GM03348 (cell line): ENCODE data around the gene UBAC2.
"Not testable (repeated sequence)": the region's sequence is repeated elsewhere in the genome, so short reads cannot be mapped to it uniquely, and the experiment has no call there.

Source experiments
- DNase-seq: peaks from one replicate; pipeline ENCODE4 v3.0.0; 2012; ENCODE audit warnings: low spot score

The UBAC2 gene

DNA sequence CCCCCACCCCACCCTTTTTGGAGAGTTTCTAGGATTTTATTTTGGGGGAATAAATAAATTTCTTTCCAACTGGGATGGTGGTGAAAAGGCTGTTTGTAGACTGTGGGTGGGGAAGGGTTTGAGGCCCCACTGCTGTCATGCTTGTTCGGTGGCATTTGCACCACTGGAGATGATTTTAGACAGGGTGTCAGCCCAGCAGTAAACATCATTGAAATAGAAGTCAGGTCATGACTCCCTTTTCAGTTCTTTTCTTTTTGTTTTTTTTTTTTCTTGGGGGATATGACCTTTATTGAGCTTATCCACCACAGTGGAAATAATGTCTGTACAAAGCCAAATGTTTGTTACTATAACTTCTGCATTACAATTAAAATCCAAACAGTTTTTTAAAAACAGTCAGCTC is 14.1 kb downstream of the UBAC2 start:
- no peak for DNase-seq

GRCh38 chr13:99215184-99215830 is 14.7 kb downstream of the UBAC2 start:
- no peak for DNase-seq

DNA sequence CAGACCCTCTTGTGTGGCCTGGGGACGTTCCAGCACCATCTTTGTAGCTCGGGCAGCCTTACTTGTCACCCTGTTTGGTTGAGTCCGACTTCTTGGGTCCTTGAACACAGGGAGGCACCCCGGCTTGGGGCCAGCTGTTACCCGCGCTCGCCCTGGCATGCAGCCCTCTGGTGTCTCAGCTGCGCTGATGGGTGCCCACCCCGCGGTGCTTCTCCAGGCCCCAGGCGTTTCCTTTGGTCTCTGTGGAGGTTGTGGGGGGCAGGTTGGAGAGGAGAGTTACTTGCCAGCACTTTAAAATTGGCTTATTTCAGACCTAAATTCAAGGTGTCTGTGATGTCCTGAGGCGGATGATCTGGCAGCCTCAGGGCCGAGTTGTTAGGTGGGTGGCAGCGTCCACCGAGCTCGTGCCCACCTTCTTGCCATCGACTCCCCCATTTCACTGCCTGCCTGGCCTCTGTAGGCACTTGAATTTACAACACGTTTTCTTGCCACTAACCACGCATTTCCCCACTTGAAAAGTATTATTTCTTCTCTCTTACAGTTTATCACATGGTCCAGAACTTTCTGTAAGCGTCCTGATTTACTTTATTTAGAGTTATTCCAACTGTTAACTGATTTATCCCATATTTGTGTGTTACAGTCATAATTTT is 16.9 kb downstream of the UBAC2 start:
- no peak for DNase-seq

- no peak for DNase-seq
Observed at GRCh38 chr13:99218126-99218525, 17.5 kb downstream of the UBAC2 start.

- DNase-seq, result no peak
Observed at GRCh38 chr13:99218545-99218944, 17.9 kb downstream of the UBAC2 start.

DNA sequence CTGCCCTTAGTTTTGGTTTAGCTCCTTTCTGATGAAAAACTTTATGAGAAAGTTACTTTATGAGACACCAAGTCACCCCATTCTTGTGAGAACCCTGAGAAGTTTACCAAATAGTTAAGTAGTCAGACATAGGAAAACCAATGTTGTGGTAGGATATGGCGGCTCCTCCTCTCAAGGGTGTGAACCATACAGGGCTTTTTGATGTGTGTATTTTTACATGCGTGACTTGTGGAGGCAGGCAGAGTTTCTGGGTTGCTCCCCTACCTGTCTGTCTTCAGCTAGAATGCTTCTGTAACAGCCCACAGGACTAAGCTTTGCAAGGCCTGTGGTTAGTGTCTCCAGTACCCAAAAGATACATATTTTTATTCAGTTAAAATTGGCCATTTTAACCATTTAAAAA is 18.3 kb downstream of the UBAC2 start:
- DNase-seq, result no peak

- no peak for DNase-seq
Observed at GRCh38 chr13:99220199-99220935, 19.7 kb downstream of the UBAC2 start.

DNA sequence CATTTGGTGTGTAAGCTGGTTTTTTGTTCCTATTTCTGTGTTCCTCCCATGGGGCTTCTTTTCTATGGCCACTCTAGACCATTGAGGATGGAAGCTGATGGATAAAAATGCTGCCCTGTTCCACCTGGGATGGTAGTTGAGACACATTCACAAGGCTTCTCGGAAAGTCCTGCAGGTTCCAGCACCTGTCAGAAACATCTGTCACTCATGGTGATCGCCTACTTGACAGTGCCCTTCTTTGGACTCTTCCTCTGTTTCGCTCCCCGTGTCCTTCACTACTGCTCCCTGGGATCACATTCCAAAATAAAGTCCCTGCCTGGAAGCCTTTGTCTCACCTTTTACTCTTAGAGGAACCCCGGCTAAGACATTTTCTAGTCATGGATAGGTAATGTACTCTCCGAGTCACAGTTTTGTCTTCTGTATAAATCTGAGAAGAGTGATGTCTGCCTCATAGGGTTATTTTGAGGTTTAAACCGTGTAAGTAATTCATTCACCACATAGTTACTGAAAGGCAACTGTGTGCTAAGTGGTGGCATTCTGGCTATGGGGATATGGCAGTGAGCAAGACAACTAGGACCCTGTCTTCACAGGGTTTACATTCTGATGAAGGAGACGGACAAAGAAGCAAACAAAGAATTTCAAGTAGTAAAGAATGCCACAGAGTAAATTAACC is 21.0 kb downstream of the UBAC2 start:
- no peak for DNase-seq

DNA sequence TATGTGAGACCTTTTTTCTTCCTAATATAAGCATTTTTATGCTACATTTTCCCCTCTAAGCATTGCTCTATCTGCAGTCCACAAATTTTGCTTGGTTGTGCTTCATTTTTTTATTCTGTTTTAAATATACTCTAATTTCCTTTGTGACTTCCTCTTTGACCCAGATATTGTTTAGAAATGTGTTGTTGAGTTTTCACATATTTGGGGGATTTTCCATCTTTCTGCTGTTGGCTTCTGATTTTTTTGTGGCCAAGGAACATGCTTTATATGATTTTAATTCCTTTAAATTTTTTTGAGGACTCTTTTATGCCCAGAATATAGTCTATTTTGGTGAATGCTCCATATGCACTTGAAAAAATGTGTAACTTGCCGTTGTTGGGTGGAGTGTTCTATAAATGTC is 22.9 kb downstream of the UBAC2 start:
- DNase-seq, result no peak

DNA sequence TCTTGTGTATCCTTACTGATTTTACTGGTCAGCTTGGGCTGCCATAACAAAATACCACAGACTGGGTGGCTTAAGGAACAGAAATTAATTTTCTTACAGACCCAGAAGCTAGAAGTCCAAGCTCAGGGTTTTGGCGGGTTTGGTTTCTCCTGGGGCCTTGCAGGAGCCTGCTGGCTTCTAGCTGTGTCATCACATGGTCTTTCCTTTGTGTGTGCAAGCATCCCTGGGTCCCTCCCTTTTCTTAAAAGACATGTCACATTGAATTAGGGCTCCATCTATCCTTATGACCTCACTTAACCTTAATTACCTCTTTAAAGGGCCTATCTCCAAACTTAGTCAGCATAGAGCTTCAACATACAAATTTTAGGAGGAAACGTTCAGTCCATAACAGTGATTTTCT is 23.4 kb downstream of the UBAC2 start:
- DNase-seq, result no peak

- no peak for DNase-seq
Observed at GRCh38 chr13:99225078-99225477, 24.4 kb downstream of the UBAC2 start.

GRCh38 chr13:99226513-99226912 is 25.9 kb downstream of the UBAC2 start:
- DNase-seq, result no peak

DNA sequence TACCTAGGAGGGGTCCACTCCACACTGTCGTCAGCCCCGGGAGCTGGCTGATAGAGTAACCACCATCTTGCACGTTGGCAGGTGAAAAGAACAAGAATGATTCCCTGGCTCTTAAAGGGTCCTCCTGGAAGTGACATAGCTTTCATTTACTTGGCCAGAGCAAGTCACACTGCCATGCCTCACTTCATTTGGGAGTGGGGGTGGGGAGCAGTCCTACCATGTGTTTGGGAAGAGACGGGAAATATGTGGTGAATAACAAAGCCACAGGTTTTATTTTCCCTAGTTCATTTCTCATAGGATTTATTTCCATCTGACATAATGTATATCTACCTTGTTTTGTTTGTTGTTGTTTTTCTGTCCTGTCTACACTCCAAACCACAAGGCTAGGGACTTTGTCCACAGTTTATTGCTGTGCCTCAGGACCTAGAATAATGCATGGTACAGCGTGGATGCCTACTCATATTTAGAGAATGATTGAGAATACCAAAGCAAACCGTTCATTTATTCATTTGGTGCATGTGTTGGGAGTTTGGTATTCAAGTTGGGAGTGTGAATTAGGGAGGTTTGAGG is 26.8 kb downstream of the UBAC2 start:
- no peak for DNase-seq

GRCh38 chr13:99227909-99228688 is 27.4 kb downstream of the UBAC2 start:
- no peak for DNase-seq

- DNase-seq, result peak; percentile 80
Observed at GRCh38 chr13:99228737-99229691, 28.4 kb downstream of the UBAC2 start.

DNA sequence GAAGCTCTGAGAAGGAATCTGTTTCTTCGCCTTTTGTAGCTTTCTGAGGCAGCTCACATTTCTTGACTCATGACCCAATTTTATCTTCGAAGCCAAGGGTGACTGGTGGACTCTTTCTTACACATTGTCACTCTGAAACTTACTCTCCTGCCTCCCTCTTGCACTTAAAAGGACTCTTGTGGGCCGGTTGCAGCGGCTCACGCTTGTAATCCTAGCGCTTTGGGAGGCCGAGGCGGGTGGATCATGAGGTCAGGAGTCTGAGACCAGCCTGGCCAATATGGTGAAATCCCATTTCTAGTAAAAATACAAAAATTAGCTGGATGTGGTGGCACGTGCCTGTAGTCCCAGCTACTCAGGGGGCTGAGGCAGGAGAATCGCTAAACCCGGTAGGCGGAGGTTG is 29.9 kb downstream of the UBAC2 start:
- DNase-seq, result not testable (repeated sequence)

GRCh38 chr13:99230991-99231390 is 30.3 kb downstream of the UBAC2 start:
- no peak for DNase-seq

DNA sequence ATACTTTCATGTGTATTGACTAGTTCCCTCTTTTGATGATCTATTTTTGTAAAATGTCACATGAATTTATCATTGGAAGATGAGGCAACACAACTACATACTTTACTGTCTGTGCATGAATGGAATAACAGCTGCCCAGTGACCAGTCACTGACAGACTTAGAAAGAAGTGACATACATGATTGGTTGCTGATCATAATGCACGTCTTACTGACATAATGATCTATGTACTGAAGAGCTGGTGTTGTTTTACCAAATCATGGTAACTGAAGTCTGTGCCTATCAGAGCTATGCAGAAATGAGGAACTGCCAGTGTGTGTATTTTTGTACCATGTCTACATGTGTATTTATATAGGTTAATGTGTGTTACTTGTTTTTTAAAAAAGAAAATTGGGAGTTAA is 31.1 kb downstream of the UBAC2 start:
- DNase-seq, result no peak

GRCh38 chr13:99237981-99238662 is 37.5 kb downstream of the UBAC2 start:
- DNase-seq, result no peak

DNA sequence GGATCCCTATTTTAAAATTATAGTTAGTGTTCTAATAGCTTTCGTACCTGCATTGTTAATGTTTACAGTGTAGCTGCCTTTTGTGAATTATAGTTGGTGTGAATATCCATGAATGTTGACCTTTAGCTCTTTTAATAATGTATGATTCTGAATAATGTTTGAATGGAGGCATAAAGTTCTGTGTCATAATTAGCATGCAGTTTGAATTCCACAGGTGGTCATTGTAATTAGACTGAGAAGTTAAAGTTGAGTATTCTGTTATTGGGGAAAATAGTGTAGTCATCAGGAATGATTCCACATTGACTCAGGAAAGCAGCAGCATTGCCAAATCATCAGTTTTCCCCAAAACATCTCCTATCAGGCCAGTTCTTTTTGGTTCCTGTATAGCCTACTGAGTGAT is 45.4 kb downstream of the UBAC2 start:
- DNase-seq, result peak; percentile 27
